Right ventricle myocardium superior (tissue), 1 donor: ENCODE measurements around the gene C6orf89. TPM values are rescaled to one million over a fixed set of nuclear protein-coding genes. Genes with fewer than 3 reads are reported as not detected.

ENCODE experiments used
- ATAC-seq: fragments of 200-7000 bp; cut with Tn5 transposase; one replicate; pipeline ENCODE4 v1.9.1; 2020; ENCODE audit warnings: mild to moderate bottlenecking; ENCODE audit not compliant: poor library complexity
- DNase-seq: peaks from one replicate; pipeline ENCODE4 v3.0.0-alpha.2; 2020
- intact Hi-C: fragments of 100-400 bp; cut with DNase I; formaldehyde crosslinking; loops from one replicate; pipeline ENCODE4 v1.11.2; 2022
- total RNA-seq: library from RNA; stranded (reverse); fragmentation: NEBNext Ultra II Directional; extraction: Animal tissue kit (Norgen Biotek cat#: 25700); gene quantifications from one replicate; pipeline ENCODE4 v1.2.1, GENCODE V29; 2021
- donor health status: DM: no; HTN: yes; CAD: no; lungs with severe emphysema.

Gene C6orf89
- total RNA-seq, 1 donor from 2014 or later = 73.2 TPM

- DNase-seq = no peak
- ATAC-seq = no peak
- intact Hi-C loops = loop anchor here (10.0 kb wide), 2 partner anchors 56 to 86 kb away; partner anchors contain the start of gene C6orf89
Measured at GRCh38 chr6:36970892-36971842, 85.4 kb downstream of the C6orf89 start.

DNA sequence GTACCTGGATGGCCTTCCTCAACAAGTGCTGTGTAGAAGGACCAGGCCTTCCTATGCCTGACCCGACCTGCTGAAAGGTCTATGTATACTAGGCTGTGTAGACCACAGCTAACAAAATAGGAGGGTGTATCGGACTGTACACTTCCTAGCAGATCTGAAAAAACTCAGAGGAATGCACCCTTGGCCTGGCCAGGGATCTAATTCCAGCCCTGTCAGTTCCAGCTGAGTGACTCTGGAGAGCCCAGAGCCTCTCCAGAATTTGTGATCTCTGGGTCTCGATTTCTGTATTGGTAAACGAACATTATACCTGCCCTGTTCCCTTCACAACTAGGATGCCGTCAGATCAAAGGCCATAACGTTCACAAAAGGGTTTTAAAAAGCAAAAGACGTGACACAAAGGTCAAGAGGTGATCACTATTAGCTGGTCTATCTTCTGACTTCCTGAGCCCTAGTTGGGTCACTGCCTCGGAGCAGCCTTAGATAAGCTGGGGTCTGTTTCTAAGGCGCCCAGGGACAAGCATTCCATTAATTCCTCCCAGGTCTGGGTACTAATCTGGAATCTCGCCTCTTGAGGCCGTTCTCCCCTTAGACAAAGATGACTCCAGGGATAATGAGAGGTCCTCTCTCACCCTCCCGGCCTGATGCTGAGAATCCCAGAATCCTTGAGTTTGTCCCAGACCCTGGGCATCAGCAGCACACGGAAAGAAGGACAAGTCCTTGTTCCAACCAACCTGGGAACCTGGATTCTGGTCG is 86.3 kb downstream of the C6orf89 start:
- DNase-seq (no peak), ATAC-seq (no peak)
- intact Hi-C loops = loop anchor here (10.0 kb wide), 2 partner anchors 57 to 87 kb away; partner anchors contain the start of gene C6orf89

- ATAC-seq (peak; percentile 13), DNase-seq (no peak)
- intact Hi-C loops = loop anchor here (10.0 kb wide), 2 partner anchors 58 to 88 kb away; partner anchors contain the start of gene C6orf89
Measured at GRCh38 chr6:36973190-36973589, 87.4 kb downstream of the C6orf89 start.

DNA sequence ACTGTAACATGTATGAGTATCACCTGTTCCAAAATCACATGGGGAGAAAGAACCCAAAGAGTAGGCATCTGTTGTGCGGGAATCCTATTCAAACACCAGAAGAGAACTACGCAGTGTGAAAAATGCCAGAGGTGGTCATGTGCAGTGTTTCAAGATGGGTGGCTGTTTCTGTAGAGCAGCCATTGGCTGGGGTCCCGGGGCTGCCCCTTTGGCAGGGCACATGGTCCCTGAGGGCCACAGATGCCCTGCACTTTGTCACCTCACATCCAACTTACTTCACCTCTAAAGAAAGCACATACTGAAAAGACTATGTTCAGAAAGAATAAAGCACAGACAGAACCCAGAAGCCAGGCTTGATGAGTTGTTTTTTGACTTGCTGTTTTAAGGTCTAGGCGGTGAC is 87.9 kb downstream of the C6orf89 start:
- intact Hi-C loops = loop anchor here (10.0 kb wide), 2 partner anchors 59 to 89 kb away; partner anchors contain the start of gene C6orf89
- DNase-seq (peak; percentile 81), ATAC-seq (peak; percentile 67)

DNA sequence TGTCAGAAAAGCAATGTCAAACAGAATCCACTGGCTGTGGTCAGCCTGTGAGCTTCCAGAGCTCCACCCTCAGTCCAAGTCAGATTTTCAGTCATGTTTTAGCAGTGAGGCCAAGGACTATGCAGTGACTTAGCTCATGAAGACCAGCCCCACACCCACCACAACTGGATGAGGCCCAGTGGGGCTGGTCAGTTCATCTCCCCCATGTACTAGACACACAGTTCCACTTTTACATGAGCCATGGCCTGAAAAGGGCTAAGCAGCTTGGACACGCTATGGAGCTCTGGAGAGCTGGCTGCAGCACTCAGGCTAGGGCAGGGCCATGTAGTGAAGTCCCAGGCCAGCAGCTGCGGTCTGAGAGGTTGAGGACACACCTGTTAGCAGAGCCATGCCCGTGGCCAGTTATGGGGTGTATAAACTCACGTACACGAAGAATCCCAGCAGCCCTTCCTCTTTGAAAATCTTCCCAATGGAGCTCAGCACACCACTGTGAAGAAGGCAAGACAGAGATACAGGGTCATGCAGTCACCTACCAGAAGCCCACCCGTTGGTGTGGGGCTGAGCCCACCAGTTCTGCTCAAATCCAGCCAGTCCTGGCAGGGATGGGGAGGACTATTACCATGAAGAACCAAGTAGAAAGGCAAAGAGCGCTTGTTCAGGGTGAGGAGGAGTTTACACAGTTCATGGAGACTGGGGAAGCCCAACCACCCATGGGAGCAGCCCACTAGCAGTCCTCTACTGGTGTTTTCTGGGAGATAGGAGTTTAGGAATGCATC is 89.7 kb downstream of the C6orf89 start:
- intact Hi-C loops = loop anchor here (10.0 kb wide), 2 partner anchors 61 to 91 kb away; partner anchors contain the start of gene C6orf89
- ATAC-seq (no peak), DNase-seq (no peak)

DNA sequence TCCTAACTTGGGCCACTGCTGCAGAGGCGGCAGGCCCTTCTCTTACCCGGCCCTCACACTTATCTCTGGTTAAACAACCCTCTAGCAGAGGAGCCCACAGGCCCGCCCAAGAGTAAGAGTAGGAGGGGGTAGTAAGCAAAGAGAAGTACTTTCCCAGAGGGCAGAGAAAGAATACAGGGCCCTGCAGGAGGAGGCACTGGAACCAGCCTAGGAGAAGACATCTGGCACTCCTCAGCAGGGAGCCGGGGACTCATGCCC is 90.2 kb downstream of the C6orf89 start:
- ATAC-seq (no peak), DNase-seq (no peak)
- intact Hi-C loops = loop anchor here (10.0 kb wide), 2 partner anchors 61 to 91 kb away; partner anchors contain the start of gene C6orf89

GRCh38 chr6:36976509-36976908 is 90.8 kb downstream of the C6orf89 start:
- ATAC-seq (no peak), DNase-seq (no peak)
- intact Hi-C loops = loop anchor here (10.0 kb wide), 2 partner anchors 62 to 92 kb away; partner anchors contain the start of gene C6orf89

GRCh38 chr6:36976931-36977330 is 91.2 kb downstream of the C6orf89 start:
- intact Hi-C loops = loop anchor here (10.0 kb wide), 2 partner anchors 62 to 92 kb away; partner anchors contain the start of gene C6orf89
- DNase-seq = no peak
- ATAC-seq = no peak

GRCh38 chr6:36977470-36977941 is 91.8 kb downstream of the C6orf89 start:
- ATAC-seq (no peak), DNase-seq (peak; percentile 48)
- intact Hi-C loops = loop anchor here (10.0 kb wide), 2 partner anchors 63 to 93 kb away; partner anchors contain the start of gene C6orf89

Other genes with a start within 250 kb of the C6orf89 start
- 54.5 TPM for gene CDKN1A, start 207.2 kb upstream of the C6orf89 start, total RNA-seq
- gene RAB44, start 188.1 kb upstream of the C6orf89 start, total RNA-seq = not detected
- 10.0 TPM for gene CPNE5, start 46.5 kb upstream of the C6orf89 start, total RNA-seq
- gene PPIL1, start 11.1 kb upstream of the C6orf89 start, total RNA-seq = 65.2 TPM
- 27.8 TPM for gene PI16, start 68.8 kb downstream of the C6orf89 start, total RNA-seq
- 205 TPM for gene MTCH1, start 100.2 kb downstream of the C6orf89 start, total RNA-seq
- 5.7 TPM for gene FGD2, start 119.7 kb downstream of the C6orf89 start, total RNA-seq